H1 (cell line): Measurements from ENCODE around the gene RGS3. TPM values are rescaled to one million over a fixed set of nuclear protein-coding genes. Genes with fewer than 3 reads are reported as not detected.

Experiments used
- CTCF ChIA-PET: fragments of 300-600 bp; sonication (Branson Sonifier 250); formaldehyde crosslinking; loops from one replicate; lab custom pipeline; 2021; ENCODE audit not compliant: partially characterized antibody; lab: Charles Lee
- POLR2A ChIA-PET: fragments of 300-600 bp; sonication (Branson Sonifier 250); formaldehyde crosslinking; loops from one replicate; lab custom pipeline; 2021; ENCODE audit warnings: inconsistent platforms; ENCODE audit not compliant: partially characterized antibody; lab: Charles Lee
- DNase-seq, 2 experiments: peaks; one replicate each; pipeline versions ENCODE4 v3.0.0 to v3.0.0-alpha.2; 2010 to 2022; ENCODE audit warnings: low spot score in 2 of 2, low read depth in 1 of 2, mixed read lengths in 1 of 2
- FAIRE-seq: peaks from 2 replicates; lab custom pipeline; 2011; peaks lifted over from hg19 to GRCh38; lab: Jason Lieb, UNC
- H2AFZ ChIP-seq: 2 replicates; pipeline ENCODE4 v1.8.1; 2012; ENCODE audit warnings: low read length, inconsistent platforms
- H2AK5ac ChIP-seq: 2 replicates; pipeline ENCODE4 v1.6.1; 2013; ENCODE audit warnings: low read depth, low read length
- H2BK120ac ChIP-seq: replicated peaks from 2 replicates; pipeline ENCODE3; 2013; ENCODE audit warnings: low read depth, low read length, inconsistent platforms
- H2BK12ac ChIP-seq: 2 replicates; pipeline ENCODE4 v1.6.1; 2013; ENCODE audit warnings: low read depth, low read length
- H2BK15ac ChIP-seq: 2 replicates; pipeline ENCODE4 v1.6.1; 2013; ENCODE audit warnings: low read length
- H2BK20ac ChIP-seq: 2 replicates; pipeline ENCODE4 v1.6.1; 2013; ENCODE audit warnings: low read length
- H2BK5ac ChIP-seq: 2 replicates; pipeline ENCODE4 v1.6.1; 2013; ENCODE audit warnings: low read depth, low read length
- H3K14ac ChIP-seq: 2 replicates; pipeline ENCODE4 v1.6.1; 2013; ENCODE audit warnings: inconsistent platforms; ENCODE audit not compliant: insufficient read length
- H3K18ac ChIP-seq: 2 replicates; pipeline ENCODE4 v1.6.1; 2013; ENCODE audit warnings: low read length; ENCODE audit errors: extremely low read depth
- H3K23ac ChIP-seq: 2 replicates; pipeline ENCODE4 v1.6.1; 2013; ENCODE audit warnings: inconsistent platforms; ENCODE audit not compliant: insufficient read length
- H3K23me2 ChIP-seq: 2 replicates; pipeline ENCODE4 v1.6.1; 2013; ENCODE audit warnings: low read depth, low read length
- H3K27ac ChIP-seq: 2 replicates; pipeline ENCODE4 v1.6.1; 2011; ENCODE audit warnings: low read depth, low read length, inconsistent platforms
- H3K27me3 ChIP-seq, 4 experiments: replicated peaks in 1 of 4; 1 replicate in 1 of 4; 2 replicates in 3 of 4; pipeline versions ENCODE4 v1.6.1 to v1.8.1; 2011 to 2013; ENCODE audit warnings: low read length in 3 of 4, mild to moderate bottlenecking in 3 of 4, inconsistent platforms in 2 of 4, mixed read lengths in 2 of 4, moderate library complexity in 1 of 4; ENCODE audit not compliant: control insufficient read depth in 3 of 4, insufficient read depth in 3 of 4; ENCODE audit errors: extremely low read depth in 1 of 4
- H3K36me3 ChIP-seq, 4 experiments: 2 replicates each; pipeline versions ENCODE4 v1.6.1 to v1.8.1; 2011 to 2013; ENCODE audit warnings: mild to moderate bottlenecking in 4 of 4, low read length in 3 of 4, moderate library complexity in 2 of 4, control low read depth in 1 of 4, inconsistent platforms in 1 of 4; ENCODE audit not compliant: insufficient read depth in 4 of 4, control insufficient read depth in 2 of 4
- H3K4ac ChIP-seq: replicated peaks from 2 replicates; pipeline ENCODE3; 2013; ENCODE audit warnings: low read length, low read depth, mixed read lengths, inconsistent platforms; ENCODE audit not compliant: insufficient read length
- H3K4me1 ChIP-seq, 4 experiments: replicated peaks in 1 of 4; 1 replicate in 1 of 4; 2 replicates in 3 of 4; pipeline versions ENCODE4 v1.6.1 to v1.8.1; 2011 to 2013; ENCODE audit warnings: low read length in 3 of 4, inconsistent platforms in 2 of 4, mixed read lengths in 1 of 4; ENCODE audit not compliant: insufficient read depth in 4 of 4, control insufficient read depth in 3 of 4
- H3K4me2 ChIP-seq, 2 experiments: 2 replicates each; pipeline versions ENCODE4 v1.6.1 to v1.8.1; 2011 to 2013; ENCODE audit warnings: low read depth in 2 of 2, low read length in 2 of 2, control low read depth in 1 of 2, inconsistent platforms in 1 of 2, mild to moderate bottlenecking in 1 of 2; ENCODE audit not compliant: insufficient read depth in 1 of 2
- H3K4me3 ChIP-seq, 4 experiments: fragments of 200-600, 300-600 bp in 1 of 4; sonication (generic), shearing (Covaris generic), sonication (Bioruptor Twin) in 1 of 4; 2 replicates each; pipeline versions ENCODE4 v1.5.1 to v1.8.1; 2011 to 2016; ENCODE audit warnings: low read length in 4 of 4, low read depth in 3 of 4, control low read depth in 2 of 4, inconsistent platforms in 2 of 4, mild to moderate bottlenecking in 2 of 4, mixed read lengths in 1 of 4, moderate library complexity in 1 of 4; ENCODE audit not compliant: insufficient read depth in 2 of 4; ENCODE audit errors: extremely low read depth in 1 of 4
- H3K56ac ChIP-seq: replicated peaks from 2 replicates; pipeline ENCODE3; 2013; ENCODE audit warnings: low read depth, mild to moderate bottlenecking, mixed read lengths, low read length, inconsistent platforms; ENCODE audit not compliant: insufficient read length
- H3K79me1 ChIP-seq: 2 replicates; pipeline ENCODE4 v1.6.1; 2013; ENCODE audit warnings: low read depth, low read length, control low read depth
- H3K79me2 ChIP-seq, 2 experiments: 2 replicates each; pipeline versions ENCODE4 v1.6.1 to v1.8.1; 2012 to 2013; ENCODE audit warnings: low read length in 2 of 2, mild to moderate bottlenecking in 2 of 2, inconsistent platforms in 1 of 2; ENCODE audit not compliant: insufficient read depth in 2 of 2, control insufficient read depth in 1 of 2
- H3K9ac ChIP-seq, 4 experiments: replicated peaks in 1 of 4; 1 replicate in 1 of 4; 2 replicates in 3 of 4; pipeline versions ENCODE4 v1.6.1 to v1.8.1; 2011 to 2013; ENCODE audit warnings: low read depth in 3 of 4, low read length in 3 of 4, control low read depth in 2 of 4, mild to moderate bottlenecking in 2 of 4, moderate library complexity in 2 of 4, inconsistent platforms in 1 of 4; ENCODE audit errors: extremely low read depth in 1 of 4
- H3K9me3 ChIP-seq, 2 experiments: 2 replicates each; pipeline versions ENCODE4 v1.6.1 to v1.8.1; 2012 to 2013; ENCODE audit warnings: mild to moderate bottlenecking in 2 of 2, moderate library complexity in 2 of 2, control low read depth in 1 of 2, inconsistent platforms in 1 of 2, low read depth in 1 of 2, low read length in 1 of 2, mixed read lengths in 1 of 2; ENCODE audit not compliant: insufficient read depth in 2 of 2
- H4K20me1 ChIP-seq, 2 experiments: replicated peaks in 1 of 2; 2 replicates each; pipeline versions ENCODE3 to v1.8.1; 2011 to 2013; ENCODE audit warnings: inconsistent platforms in 2 of 2, low read length in 2 of 2, mild to moderate bottlenecking in 1 of 2; ENCODE audit not compliant: insufficient read depth in 2 of 2, control insufficient read depth in 1 of 2
- H4K5ac ChIP-seq: 2 replicates; pipeline ENCODE4 v1.6.1; 2013; ENCODE audit warnings: low read length, low read depth, mixed read lengths, inconsistent platforms; ENCODE audit not compliant: insufficient read length
- H4K8ac ChIP-seq: 2 replicates; pipeline ENCODE4 v1.8.0; 2013; ENCODE audit warnings: mild to moderate bottlenecking, moderate library complexity, low read length, inconsistent platforms; ENCODE audit not compliant: insufficient read depth; ENCODE audit errors: extremely low read depth
- H4K91ac ChIP-seq: replicated peaks from 2 replicates; pipeline ENCODE3; 2013; ENCODE audit warnings: low read length, mixed read lengths, inconsistent platforms; ENCODE audit not compliant: insufficient read length
- CBX8 ChIP-seq: fragments of 300-800, 300-1000 bp; sonication (generic); IDR thresholded peaks from 2 replicates; pipeline ENCODE4 v1.7.1; 2016; ENCODE audit warnings: low read depth, low read length, borderline replicate concordance
- CHD2 ChIP-seq: IDR thresholded peaks from 2 replicates; pipeline ENCODE4 v1.6.1; 2012; ENCODE audit warnings: low read length, improper control_type of control experiment
- FOSL1 ChIP-seq: IDR thresholded peaks from 2 replicates; pipeline ENCODE4 v1.6.1; 2011; ENCODE audit warnings: mild to moderate bottlenecking, low read depth, low read length, moderate library complexity; ENCODE audit not compliant: insufficient read depth
- KDM1A ChIP-seq: fragments of 200-600, 300-600 bp; sonication (generic); IDR thresholded peaks from 2 replicates; pipeline ENCODE4 v1.7.1; 2016; ENCODE audit warnings: mild to moderate bottlenecking, low read length, borderline replicate concordance
- KDM5A ChIP-seq: fragments of 200-600 bp; IDR thresholded peaks from 2 replicates; pipeline ENCODE4 v1.7.1; 2012; ENCODE audit warnings: mild to moderate bottlenecking, low read length, inconsistent platforms, mixed read lengths
- NRF1 ChIP-seq: IDR thresholded peaks from 2 replicates; pipeline ENCODE4 v1.6.1; 2011; ENCODE audit warnings: mild to moderate bottlenecking, low read depth, low read length, improper control_type of control experiment
- SIRT6 ChIP-seq: IDR thresholded peaks from one replicate; pipeline ENCODE4 v1.7.1; 2012; ENCODE audit warnings: low read length, inconsistent platforms
- SP2 ChIP-seq: IDR thresholded peaks from 2 replicates; pipeline ENCODE4 v1.6.1; 2012; ENCODE audit warnings: mild to moderate bottlenecking, low read length, inconsistent platforms
- TAF7 ChIP-seq: optimal IDR thresholded peaks from 2 replicates; pipeline ENCODE3; 2011; ENCODE audit warnings: low read depth, mild to moderate bottlenecking, inconsistent platforms, low read length, moderate library complexity, borderline replicate concordance
- YY1 ChIP-seq: IDR thresholded peaks from 2 replicates; pipeline ENCODE4 v1.6.1; 2011; ENCODE audit warnings: low read depth, mild to moderate bottlenecking, low read length
- WGBS, 2 experiments: shearing (Covaris generic) in 1 of 2; methylation state at CpG; one replicate each; pipeline versions ENCODE4 v1.1.6 to v1.1.7; 2013 to 2015; ENCODE audit warnings: low lambda C conversion rate in 2 of 2, mixed read lengths in 2 of 2, inconsistent platforms in 1 of 2, low coverage in 1 of 2, missing lambda C conversion rate in 1 of 2; ENCODE audit not compliant: insufficient replicate concordance in 2 of 2, insufficient coverage in 1 of 2, insufficient read length in 1 of 2; ENCODE audit errors: extremely low coverage in 1 of 2, missing lambda C conversion rate in 1 of 2; 5-methylcytosine and 5-hydroxymethylcytosine counted together
- polyA plus RNA-seq, 7 experiments: library from polyadenylated mRNA; depleted of rRNA in 3 of 7; stranded (reverse) in 5 of 7; unstranded in 2 of 7; fragments of >200 nt in 5 of 7; fragments of 200-250 nt in 2 of 7; gene quantifications; 1 replicate in 5 of 7; 2 replicates in 1 of 7; 4 replicates in 1 of 7; pipeline versions ENCODE4 v1.2.1 to v1.2.3, GENCODE V29; 2011 to 2013; ENCODE audit warnings: missing spikeins in 2 of 7, mixed read lengths in 2 of 7
- total RNA-seq: library from RNA; stranded (reverse); fragmentation: NEBNext Ultra II Directional; extraction: Animal tissue kit (Norgen Biotek cat#: 25700); gene quantifications from 2 replicates; pipeline ENCODE4 v1.2.1, GENCODE V29; 2021
- TF ChIP-seq, protein P1 (sequence below): IDR thresholded peaks from 2 replicates; pipeline ENCODE4 v1.6.1; 2011; ENCODE audit warnings: low read length, improper control_type of control experiment

RGS3 gene
- total and polyA plus RNA-seq, 2 of the 8 experiments (the other 6 are each of a cell fraction or from before 2014, with no cell fraction given), result 12.6 to 18.2 TPM

DNA sequence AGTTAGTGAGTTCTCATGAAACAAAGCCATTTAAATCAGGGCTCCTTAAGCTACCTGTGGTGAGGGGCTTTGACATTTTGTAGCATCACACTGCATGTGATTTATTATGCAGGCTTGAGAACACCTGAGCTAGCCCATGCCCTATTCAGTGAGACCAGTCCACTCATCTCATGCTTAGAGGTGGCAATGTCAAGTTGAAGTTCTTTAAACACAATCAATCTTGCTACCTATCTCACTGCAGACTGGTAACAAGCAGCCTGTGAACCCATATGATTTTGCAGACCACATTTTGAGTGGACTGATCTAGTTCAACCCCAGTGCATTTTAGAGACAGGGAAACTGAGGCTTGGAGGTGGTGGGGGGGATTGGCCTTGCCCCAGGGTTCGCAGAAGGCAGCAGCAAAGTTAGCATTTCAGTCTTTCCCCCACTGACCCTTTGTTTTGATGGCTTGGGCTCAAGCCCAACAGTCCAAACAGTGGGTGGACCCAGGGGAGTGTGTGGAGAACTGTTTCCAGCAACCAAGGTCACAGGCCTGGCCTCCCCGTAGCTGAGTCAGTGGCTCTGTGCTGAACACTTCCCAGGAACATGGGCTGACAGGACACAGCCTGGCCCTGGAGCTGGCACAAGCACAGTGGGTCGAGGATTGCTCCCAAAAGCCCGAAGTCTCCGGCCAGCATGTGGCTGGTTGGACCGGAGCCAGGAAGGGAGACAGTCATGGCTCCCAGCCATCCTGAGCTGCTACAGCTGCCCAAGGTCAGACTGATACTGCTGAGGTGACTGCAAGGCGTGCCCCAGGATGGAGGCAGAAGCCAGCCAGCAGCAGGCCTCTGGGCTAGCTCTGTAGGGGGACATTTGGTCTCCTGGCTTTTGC lies 95.3 kb downstream of the RGS3 start:
- no peak overlapping the region for H3K4me3 ChIP-seq
- TF ChIP-seq YY1, result no peak
- no peak for TF ChIP-seq FOSL1
- TF ChIP-seq TAF7, result no peak
- TF ChIP-seq SIRT6, result no peak
- no peak for TF ChIP-seq NRF1
- TF ChIP-seq SP2, result no peak
- no peak for TF ChIP-seq CBX8
- TF ChIP-seq, protein P1, sequence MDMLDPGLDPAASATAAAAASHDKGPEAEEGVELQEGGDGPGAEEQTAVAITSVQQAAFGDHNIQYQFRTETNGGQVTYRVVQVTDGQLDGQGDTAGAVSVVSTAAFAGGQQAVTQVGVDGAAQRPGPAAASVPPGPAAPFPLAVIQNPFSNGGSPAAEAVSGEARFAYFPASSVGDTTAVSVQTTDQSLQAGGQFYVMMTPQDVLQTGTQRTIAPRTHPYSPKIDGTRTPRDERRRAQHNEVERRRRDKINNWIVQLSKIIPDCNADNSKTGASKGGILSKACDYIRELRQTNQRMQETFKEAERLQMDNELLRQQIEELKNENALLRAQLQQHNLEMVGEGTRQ, result no peak
- no peak for TF ChIP-seq CHD2
- TF ChIP-seq KDM1A, result no peak
- no peak for TF ChIP-seq KDM5A
- no peaks in the 10 kb centered on the region for H3K79me2 ChIP-seq
- WGBS, 2 experiments, result 89% methylated on average over 7 of the region's 7 CpGs; no CpG with 5 or more reads in 1 of the 2 experiments
- DNase-seq (no peak), FAIRE-seq (no peak)
- no peak overlapping the region for H3K9ac ChIP-seq
- no peak overlapping the region for H2BK12ac ChIP-seq
- no peaks in the 10 kb centered on the region; a peak in 1 of 7 replicates for H3K4me1 ChIP-seq
- no peak overlapping the region for H4K5ac ChIP-seq
- H4K8ac ChIP-seq, result peak overlapping the region; percentile 60; the same call in 1 of the 2 replicates
- H3K79me1 ChIP-seq, result no peaks in the 10 kb centered on the region
- no peak overlapping the region for H2BK5ac ChIP-seq
- no peaks in the 10 kb centered on the region for H4K20me1 ChIP-seq
- no peak overlapping the region for H2BK20ac ChIP-seq
- no peak overlapping the region for H2AFZ ChIP-seq
- H3K4ac ChIP-seq, result no peak overlapping the region
- no peak overlapping the region for H3K14ac ChIP-seq
- no peak overlapping the region for H2AK5ac ChIP-seq
- H2BK120ac ChIP-seq, result no peak overlapping the region
- no peak overlapping the region for H4K91ac ChIP-seq
- H3K23me2 ChIP-seq, result no peaks in the 10 kb centered on the region
- H3K56ac ChIP-seq, result no peak overlapping the region
- H3K23ac ChIP-seq, result no peak overlapping the region
- CTCF ChIA-PET, result interaction anchor here (0.8 to 2.4 kb wide), 8 partner anchors 20 to 123 kb away, joined by 3 to 9 read pairs (median 4); no protein-coding TSS in a partner anchor
- no peak overlapping the region for H2BK15ac ChIP-seq
- no peaks in the 10 kb centered on the region for H3K9me3 ChIP-seq
- H3K18ac ChIP-seq, result no peak overlapping the region
- no peak overlapping the region for H3K27ac ChIP-seq
- H3K27me3 ChIP-seq, result 0 out of 7 replicates have a peak, but pooled peaks cover 0 to 2% (median 0%) of the 10 kb centered on the region in 4 experiments
- H3K36me3 ChIP-seq, result no peaks in the 10 kb centered on the region
- H3K4me2 ChIP-seq, result no peak overlapping the region
- POLR2A ChIA-PET, result interaction anchor here (0.9 to 1.2 kb wide), 4 partner anchors 11 to 226 kb away, joined by 3 to 4 read pairs (median 3); no protein-coding TSS in a partner anchor
